Measurements from ENCODE around the gene BTBD8. TPM values are rescaled to one million over a fixed set of nuclear protein-coding genes. Genes with fewer than 3 reads are reported as not detected.
"Not testable (repeated sequence)": the region's sequence is repeated elsewhere in the genome, so short reads cannot be mapped to it uniquely, and the experiment has no call there.

BTBD8 gene
- total RNA-seq, 4 donors from 2014 or later, result 4.6 to 8.9 (median 5.7) TPM

DNA sequence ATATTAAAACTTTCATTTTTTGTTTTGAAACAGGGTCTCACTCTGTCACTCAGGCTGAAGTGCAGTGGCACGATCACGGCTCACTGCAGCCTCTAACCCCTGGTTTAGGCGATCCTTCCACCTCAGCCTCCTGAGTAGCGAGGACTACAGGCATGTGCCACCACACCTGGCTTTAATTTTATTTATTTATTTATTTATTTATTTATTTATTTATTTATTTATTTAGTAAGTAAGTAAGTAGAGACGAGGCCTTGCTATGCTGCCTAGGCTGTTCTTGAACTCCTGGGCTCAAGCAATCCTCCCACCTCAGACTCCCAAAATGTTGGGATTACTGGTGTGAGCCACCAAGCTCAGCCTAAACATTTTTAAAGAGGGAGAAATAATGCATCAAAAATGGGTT, 3.8 kb upstream of the BTBD8 start:
- 92 to 96% methylated on average over 4 of the region's 5 CpGs for WGBS, 2 donors (ENCODE audit: low coverage in 1 of 2)
- ATAC-seq, result no peak
- Histone ChIP-seq H3K4me3 (no peak overlapping the region), H3K27ac (no peak overlapping the region), H3K36me3 (no peaks in the 10 kb centered on the region), H3K27me3 (no peaks in the 10 kb centered on the region), H3K4me1 (peaks cover 0 to 13% (median 2%) of the 10 kb centered on the region in 3 donors), H3K9me3 (no peaks in the 10 kb centered on the region)
- TF ChIP-seq POLR2AphosphoS5 (IDR thresholded peaks at IDR 0.05) (no peak), POLR2A (IDR thresholded peaks at IDR 0.05) (no peak), EP300 (IDR thresholded peaks at IDR 0.05) (no peak)
- TF ChIP-seq, protein P1, sequence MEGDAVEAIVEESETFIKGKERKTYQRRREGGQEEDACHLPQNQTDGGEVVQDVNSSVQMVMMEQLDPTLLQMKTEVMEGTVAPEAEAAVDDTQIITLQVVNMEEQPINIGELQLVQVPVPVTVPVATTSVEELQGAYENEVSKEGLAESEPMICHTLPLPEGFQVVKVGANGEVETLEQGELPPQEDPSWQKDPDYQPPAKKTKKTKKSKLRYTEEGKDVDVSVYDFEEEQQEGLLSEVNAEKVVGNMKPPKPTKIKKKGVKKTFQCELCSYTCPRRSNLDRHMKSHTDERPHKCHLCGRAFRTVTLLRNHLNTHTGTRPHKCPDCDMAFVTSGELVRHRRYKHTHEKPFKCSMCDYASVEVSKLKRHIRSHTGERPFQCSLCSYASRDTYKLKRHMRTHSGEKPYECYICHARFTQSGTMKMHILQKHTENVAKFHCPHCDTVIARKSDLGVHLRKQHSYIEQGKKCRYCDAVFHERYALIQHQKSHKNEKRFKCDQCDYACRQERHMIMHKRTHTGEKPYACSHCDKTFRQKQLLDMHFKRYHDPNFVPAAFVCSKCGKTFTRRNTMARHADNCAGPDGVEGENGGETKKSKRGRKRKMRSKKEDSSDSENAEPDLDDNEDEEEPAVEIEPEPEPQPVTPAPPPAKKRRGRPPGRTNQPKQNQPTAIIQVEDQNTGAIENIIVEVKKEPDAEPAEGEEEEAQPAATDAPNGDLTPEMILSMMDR (IDR thresholded peaks at IDR 0.05), result no peak

DNA sequence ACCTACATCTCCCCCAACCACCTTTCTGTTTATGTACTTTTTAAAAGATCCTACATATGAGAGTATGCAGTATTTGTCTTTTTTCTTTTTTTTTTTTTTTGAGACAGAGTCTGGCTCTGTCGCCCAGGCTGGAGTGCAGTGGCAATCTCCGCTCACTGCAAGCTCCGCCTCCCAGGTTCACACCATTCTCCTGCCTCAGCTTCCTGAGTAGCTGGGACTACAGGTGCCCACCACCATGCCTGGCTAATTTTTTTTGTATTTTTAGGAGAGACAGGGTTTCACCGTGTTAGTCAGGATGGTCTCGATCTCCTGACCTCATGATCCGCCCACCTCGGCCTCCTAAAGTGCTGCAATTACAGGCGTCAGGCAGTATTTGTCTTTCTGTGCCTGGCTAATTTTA, 2.1 kb upstream of the BTBD8 start:
- WGBS, 2 donors (ENCODE audit: low coverage in 1 of 2), result 87 to 93% methylated on average over 3 to 8 of the region's 8 CpGs
- H3K27ac ChIP-seq, H3K4me3 ChIP-seq, H3K27me3 ChIP-seq, H3K36me3 ChIP-seq, H3K9me3 ChIP-seq, ATAC-seq: not testable (repeated sequence)
- peaks cover 0 to 19% (median 2%) of the 10 kb centered on the region in 3 donors for H3K4me1 ChIP-seq

DNA sequence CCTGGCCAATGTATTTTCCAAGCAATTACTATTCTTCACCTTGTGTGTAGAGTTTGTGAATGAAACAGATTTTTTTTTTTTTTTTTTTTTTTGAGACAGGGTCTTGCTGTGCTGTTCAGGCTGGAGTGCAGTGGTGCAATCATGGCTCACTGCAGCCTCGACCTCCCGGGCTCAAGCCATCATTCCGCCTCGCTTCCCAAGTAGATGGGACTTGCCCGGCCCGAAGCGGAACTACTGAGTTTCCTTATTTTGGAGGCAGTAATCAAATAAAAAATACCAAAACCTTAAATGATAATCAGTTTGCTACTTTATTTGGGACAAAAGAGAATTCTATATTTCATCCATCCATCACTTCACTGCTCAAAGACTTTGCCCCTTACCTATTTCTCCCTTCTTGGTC, 704 bp upstream of the BTBD8 start:
- Histone ChIP-seq H3K4me1 (peaks cover 0 to 19% (median 2%) of the 10 kb centered on the region in 3 donors), H3K9me3 (no peaks in the 10 kb centered on the region), H3K4me3 (peak overlapping the region in 1 of 2 donors; percentile 76), H3K36me3 (no peaks in the 10 kb centered on the region), H3K27ac (peak overlapping the region in 2 of 4 donors; percentile 78 to 86), H3K27me3 (no peaks in the 10 kb centered on the region)
- TF ChIP-seq POLR2A (IDR thresholded peaks at IDR 0.05), result no peak
- TF ChIP-seq, protein P1 (IDR thresholded peaks at IDR 0.05), result no peak
- TF ChIP-seq EP300 (IDR thresholded peaks at IDR 0.05), result no peak
- 88% methylated on average over 6 of the region's 7 CpGs; no CpG with 5 or more reads in 1 of the 2 donors for WGBS, 2 donors (ENCODE audit: low coverage in 1 of 2)
- ATAC-seq, result no peak

DNA sequence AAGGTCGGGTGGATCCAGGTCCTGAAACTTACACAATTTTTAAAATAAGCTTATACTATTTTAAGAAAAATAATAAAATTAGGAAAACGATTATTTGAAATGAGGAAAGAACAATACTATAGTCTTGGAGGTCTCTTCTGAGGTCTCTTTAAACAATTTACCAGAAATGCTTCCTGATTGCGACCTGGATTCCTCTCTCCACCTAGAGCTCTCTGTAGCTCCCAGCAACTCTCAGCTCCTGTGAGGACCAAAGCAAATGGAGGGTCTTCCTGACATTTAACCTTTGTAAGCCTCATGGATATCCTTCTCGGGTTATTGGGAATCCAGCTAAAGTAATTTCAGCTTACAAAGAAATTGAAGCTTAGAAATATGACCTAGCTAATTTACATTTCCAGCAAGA, 886 bp downstream of the BTBD8 start:
- Histone ChIP-seq H3K27me3 (no peaks in the 10 kb centered on the region), H3K36me3 (peaks cover 0 to 5% of the 10 kb centered on the region in 2 donors), H3K27ac (peak overlapping the region in 2 of 4 donors; percentile 78 to 86), H3K9me3 (peaks cover 0 to 8% (median 0%) of the 10 kb centered on the region in 3 donors), H3K4me3 (peak overlapping the region; percentile 47 to 76), H3K4me1 (peaks cover 0 to 19% (median 2%) of the 10 kb centered on the region in 3 donors)
- ATAC-seq, result no peak
- TF ChIP-seq EP300 (IDR thresholded peaks at IDR 0.05), result no peak
- TF ChIP-seq, protein P1 (IDR thresholded peaks at IDR 0.05), result no peak
- TF ChIP-seq POLR2A (IDR thresholded peaks at IDR 0.05), result no peak
- 26 to 28% methylated on average over 4 of the region's 4 CpGs for WGBS, 2 donors (ENCODE audit: low coverage in 1 of 2)

DNA sequence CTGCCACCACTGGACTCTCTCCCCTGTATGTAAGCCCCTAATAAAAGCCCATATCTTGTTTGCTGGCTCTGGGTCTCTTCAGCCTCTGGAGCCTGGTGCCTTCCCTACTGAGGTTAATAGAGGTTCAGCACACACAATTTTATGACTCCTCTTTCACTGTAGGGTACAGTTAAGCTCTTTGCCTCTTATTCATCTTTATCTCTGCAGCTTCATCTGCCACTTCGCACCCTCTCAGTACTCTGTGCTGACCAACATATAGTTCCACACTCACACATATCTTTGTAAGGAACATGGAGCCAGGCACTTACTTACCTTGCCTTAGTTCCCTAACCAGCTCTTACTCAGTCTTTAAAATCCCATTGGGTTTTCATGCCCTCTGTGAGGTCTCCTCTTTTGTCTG, 4.5 kb downstream of the BTBD8 start:
- ATAC-seq, result no peak
- H3K27me3 ChIP-seq, result no peaks in the 10 kb centered on the region
- H3K36me3 ChIP-seq, result peaks cover 0 to 17% of the 10 kb centered on the region in 2 donors
- peaks cover 0 to 11% (median 0%) of the 10 kb centered on the region in 3 donors for H3K9me3 ChIP-seq
- H3K4me3 ChIP-seq, result no peak overlapping the region
- peaks cover 0 to 16% (median 2%) of the 10 kb centered on the region in 3 donors for H3K4me1 ChIP-seq
- TF ChIP-seq, protein P1 (IDR thresholded peaks at IDR 0.05), result no peak
- TF ChIP-seq POLR2A (IDR thresholded peaks at IDR 0.05), result no peak
- no peak for TF ChIP-seq POLR2AphosphoS5 (IDR thresholded peaks at IDR 0.05)
- TF ChIP-seq EP300 (IDR thresholded peaks at IDR 0.05), result no peak
- 82 to 100% methylated on average over 1 of the region's 1 CpG for WGBS, 2 donors (ENCODE audit: low coverage in 1 of 2)
- H3K27ac ChIP-seq, result no peak overlapping the region
